Activated CD4-positive, alpha-beta T cell treated with anti-CD3 and anti-CD28 coated beads, Interleukin-2, amount 50 U/mL, for 16 hours (primary cell): ENCODE results near the gene BICRA.
"Not testable (repeated sequence)": the region's sequence is repeated elsewhere in the genome, so short reads cannot be mapped to it uniquely, and the experiment has no call there.

Experiments used
- DNase-seq: peaks from one replicate; pipeline ENCODE4 v3.0.0-alpha.2; 2020

The BICRA gene

GRCh38 chr19:47719047-47719859 lies 110.3 kb downstream of the BICRA start:
- no peak for DNase-seq

- DNase-seq: no peak
Measured at GRCh38 chr19:47720669-47721422, 111.9 kb downstream of the BICRA start.

GRCh38 chr19:47723581-47723940 lies 114.6 kb downstream of the BICRA start:
- peak; percentile 35 for DNase-seq

- DNase-seq: no peak
Measured at GRCh38 chr19:47725759-47726401, 116.9 kb downstream of the BICRA start.

- no peak for DNase-seq
Measured at GRCh38 chr19:47726467-47726866, 117.5 kb downstream of the BICRA start.

- not testable (repeated sequence) for DNase-seq
Measured at GRCh38 chr19:47728295-47728694, 119.4 kb downstream of the BICRA start.

GRCh38 chr19:47729468-47729798 lies 120.5 kb downstream of the BICRA start:
- no peak for DNase-seq

- peak; percentile 52 for DNase-seq
Measured at GRCh38 chr19:47729799-47730520, 121.0 kb downstream of the BICRA start.

GRCh38 chr19:47730521-47730889 lies 121.6 kb downstream of the BICRA start:
- no peak for DNase-seq

GRCh38 chr19:47730910-47731309 lies 122.0 kb downstream of the BICRA start:
- no peak for DNase-seq

- DNase-seq: no peak
Measured at GRCh38 chr19:47735131-47735530, 126.2 kb downstream of the BICRA start.

- DNase-seq: no peak
Measured at GRCh38 chr19:47740866-47741519, 132.1 kb downstream of the BICRA start.

- no peak for DNase-seq
Measured at GRCh38 chr19:47741544-47742140, 132.7 kb downstream of the BICRA start.

GRCh38 chr19:47742634-47743033 lies 133.7 kb downstream of the BICRA start:
- no peak for DNase-seq

- DNase-seq: peak; percentile 98
Measured at GRCh38 chr19:47745010-47745901, 136.3 kb downstream of the BICRA start, which contains the start of gene NOP53. TSS of gene NOP53 (plus strand) at chr19:47745546. CDS start at chr19:47745560, 14 bp downstream.

- DNase-seq: not testable (repeated sequence)
Measured at GRCh38 chr19:47746129-47746528, 137.2 kb downstream of the BICRA start.

- peak; percentile 25 for DNase-seq
Measured at GRCh38 chr19:47749326-47749725, 140.4 kb downstream of the BICRA start.

GRCh38 chr19:47750752-47751151 lies 141.8 kb downstream of the BICRA start:
- no peak for DNase-seq

GRCh38 chr19:47752440-47753211 lies 143.7 kb downstream of the BICRA start:
- no peak for DNase-seq
